Smooth muscle cell (in vitro differentiated cells): ENCODE measurements around the gene PCBP3. TPM values are rescaled to one million over a fixed set of nuclear protein-coding genes. Genes with fewer than 3 reads are reported as not detected.

Experiments
- DNase-seq: peaks from one replicate; lab custom pipeline; 2025; ENCODE audit not compliant: unreplicated experiment; lab: John Stamatoyannopoulos, UW
- H2AFZ ChIP-seq: fragments of 200-600 bp; sonication (generic); 2 replicates; pipeline ENCODE4 v1.6.0; 2016; ENCODE audit warnings: antibody characterized with exemption, low read depth, mild to moderate bottlenecking
- H3F3A ChIP-seq: fragments of 200-600 bp; sonication (generic); 2 replicates; pipeline ENCODE4 v1.6.0; 2017; ENCODE audit warnings: antibody characterized with exemption, low read depth
- H3K27ac ChIP-seq: fragments of 200-600 bp; sonication (generic); 2 replicates; pipeline ENCODE4 v1.5.1; 2016; ENCODE audit warnings: low read depth, mild to moderate bottlenecking
- H3K27me3 ChIP-seq: fragments of 200-600 bp; sonication (generic); 2 replicates; pipeline ENCODE4 v1.6.1; 2016; ENCODE audit warnings: low read depth, mild to moderate bottlenecking
- H3K36me3 ChIP-seq: fragments of 200-600 bp; sonication (generic); 2 replicates; pipeline ENCODE4 v1.5.1; 2016; ENCODE audit warnings: low read depth
- H3K4me1 ChIP-seq: fragments of 200-600 bp; sonication (generic); 2 replicates; pipeline ENCODE4 v1.5.1; 2016; ENCODE audit warnings: low read depth
- H3K4me2 ChIP-seq: fragments of 200-600 bp; sonication (generic); 2 replicates; pipeline ENCODE4 v1.6.0; 2016; ENCODE audit warnings: mild to moderate bottlenecking
- H3K4me3 ChIP-seq: fragments of 200-600 bp; sonication (generic); 2 replicates; pipeline ENCODE4 v1.5.1; 2016; ENCODE audit warnings: mild to moderate bottlenecking
- H3K79me2 ChIP-seq: fragments of 200-600 bp; sonication (generic); 2 replicates; pipeline ENCODE4 v1.6.0; 2016; ENCODE audit warnings: low read depth, mild to moderate bottlenecking
- H3K9ac ChIP-seq: fragments of 200-600 bp; sonication (generic); 2 replicates; pipeline ENCODE4 v1.6.0; 2016; ENCODE audit warnings: low read depth
- H3K9me3 ChIP-seq: fragments of 200-600 bp; sonication (generic); replicated peaks from 2 replicates; pipeline ENCODE4 v1.5.1; 2016; ENCODE audit warnings: low read depth
- H4K20me1 ChIP-seq: fragments of 200-600 bp; sonication (generic); 2 replicates; pipeline ENCODE4 v1.6.0; 2016; ENCODE audit warnings: low read depth
- WGBS: methylation state at CpG from one replicate; pipeline ENCODE4 v1.1.7; 2016; ENCODE audit warnings: low lambda C conversion rate; 5-methylcytosine and 5-hydroxymethylcytosine counted together
- polyA plus RNA-seq: library from polyadenylated mRNA; unstranded; fragments of >200 nt; fragmentation: Nextera tagmentation; extraction: Ambion mirVana; gene quantifications from 2 replicates; pipeline ENCODE4 v1.2.1, GENCODE V29; 2016
- total RNA-seq: library from RNA; depleted of rRNA; stranded (reverse); fragments of >200 nt; gene quantifications from 2 replicates; pipeline ENCODE4 v1.2.3, GENCODE V29; 2014
- TF ChIP-seq, protein P1 (sequence below): fragments of 200-600 bp; sonication (generic); IDR thresholded peaks from 2 replicates; pipeline ENCODE4 v1.5.1; 2017; ENCODE audit warnings: borderline replicate concordance, mild to moderate bottlenecking, antibody characterized with exemption; ENCODE audit not compliant: insufficient read depth, poor library complexity, severe bottlenecking

Gene PCBP3
- total and polyA plus RNA-seq, 2 experiments from 2014 or later: 8.9 to 23.1 TPM

DNA sequence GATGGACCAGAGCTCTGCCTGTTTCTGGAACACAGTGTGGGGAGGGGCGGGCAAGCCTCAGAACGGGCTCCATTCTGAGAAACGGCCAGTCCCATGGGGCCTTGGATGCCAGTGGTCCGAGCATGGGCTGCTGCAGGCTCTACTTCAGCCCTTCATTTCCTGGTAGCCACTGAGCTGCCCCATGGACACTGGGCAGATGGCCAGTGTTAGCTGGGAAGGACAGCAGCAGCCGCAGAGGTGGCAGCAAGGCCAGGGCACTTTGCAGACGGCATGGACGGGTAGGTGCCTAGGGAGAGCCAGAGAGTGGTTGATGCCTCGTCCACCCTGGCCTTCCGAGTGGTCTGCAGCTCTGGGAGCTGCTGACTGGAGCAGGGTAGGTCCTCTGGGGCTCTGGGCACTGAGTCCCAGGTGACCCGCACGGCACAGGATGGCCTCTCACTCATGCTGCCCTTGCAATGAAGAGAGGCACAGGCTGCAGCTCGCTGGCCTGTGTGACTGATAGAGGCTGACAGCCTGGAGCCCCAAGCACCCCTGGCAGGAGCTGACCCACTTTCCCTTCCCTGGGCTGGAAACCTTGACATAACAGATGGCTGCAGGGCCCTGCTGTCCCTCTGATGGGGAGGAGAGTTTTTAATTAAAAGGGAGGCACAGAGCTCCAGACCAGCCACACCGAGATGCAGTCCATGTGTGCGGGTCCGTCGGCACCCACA lies 250.4 kb downstream of the PCBP3 start:
- no peaks in the 10 kb centered on the region for H3K4me1 ChIP-seq
- H3K36me3 ChIP-seq: no peaks in the 10 kb centered on the region
- H2AFZ ChIP-seq: no peak overlapping the region
- no peaks in the 10 kb centered on the region for H3K9me3 ChIP-seq
- H3F3A ChIP-seq: peaks cover 3% of the 10 kb centered on the region
- H4K20me1 ChIP-seq: peaks cover 6% of the 10 kb centered on the region
- no peaks in the 10 kb centered on the region for H3K27me3 ChIP-seq
- H3K27ac ChIP-seq: peak overlapping the region; percentile 39
- WGBS: 90% methylated on average over 16 of the region's 16 CpGs
- TF ChIP-seq, protein P1, sequence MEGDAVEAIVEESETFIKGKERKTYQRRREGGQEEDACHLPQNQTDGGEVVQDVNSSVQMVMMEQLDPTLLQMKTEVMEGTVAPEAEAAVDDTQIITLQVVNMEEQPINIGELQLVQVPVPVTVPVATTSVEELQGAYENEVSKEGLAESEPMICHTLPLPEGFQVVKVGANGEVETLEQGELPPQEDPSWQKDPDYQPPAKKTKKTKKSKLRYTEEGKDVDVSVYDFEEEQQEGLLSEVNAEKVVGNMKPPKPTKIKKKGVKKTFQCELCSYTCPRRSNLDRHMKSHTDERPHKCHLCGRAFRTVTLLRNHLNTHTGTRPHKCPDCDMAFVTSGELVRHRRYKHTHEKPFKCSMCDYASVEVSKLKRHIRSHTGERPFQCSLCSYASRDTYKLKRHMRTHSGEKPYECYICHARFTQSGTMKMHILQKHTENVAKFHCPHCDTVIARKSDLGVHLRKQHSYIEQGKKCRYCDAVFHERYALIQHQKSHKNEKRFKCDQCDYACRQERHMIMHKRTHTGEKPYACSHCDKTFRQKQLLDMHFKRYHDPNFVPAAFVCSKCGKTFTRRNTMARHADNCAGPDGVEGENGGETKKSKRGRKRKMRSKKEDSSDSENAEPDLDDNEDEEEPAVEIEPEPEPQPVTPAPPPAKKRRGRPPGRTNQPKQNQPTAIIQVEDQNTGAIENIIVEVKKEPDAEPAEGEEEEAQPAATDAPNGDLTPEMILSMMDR: no peak
- peak overlapping the region; percentile 62 for H3K4me2 ChIP-seq
- H3K9ac ChIP-seq: no peak overlapping the region
- H3K4me3 ChIP-seq: no peak overlapping the region
- H3K79me2 ChIP-seq: no peaks in the 10 kb centered on the region
- no peak for DNase-seq

DNA sequence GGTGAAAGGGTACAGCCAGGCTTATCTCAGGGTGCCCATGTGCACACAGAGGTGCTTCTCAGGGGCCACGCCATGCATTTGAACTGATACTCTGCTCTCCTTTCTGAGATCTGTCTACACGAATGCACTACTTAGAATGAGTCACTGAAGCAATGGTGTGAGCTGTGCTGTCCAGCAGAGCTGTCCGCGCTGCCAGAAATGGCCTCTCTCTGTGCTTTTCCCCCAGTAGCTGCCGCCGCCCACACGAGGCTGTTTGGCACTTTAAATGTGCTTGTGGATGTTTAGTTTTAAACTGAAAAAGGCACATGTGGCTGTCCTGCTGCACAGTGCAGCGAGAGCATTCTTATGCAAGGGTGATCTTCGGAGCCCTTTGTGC lies 250.9 kb downstream of the PCBP3 start:
- H3K36me3 ChIP-seq: no peaks in the 10 kb centered on the region
- peak overlapping the region; percentile 62 for H3K4me2 ChIP-seq
- no peak overlapping the region for H3K4me3 ChIP-seq
- TF ChIP-seq, protein P1: no peak
- DNase-seq: peak; percentile 24
- H3K9ac ChIP-seq: no peak overlapping the region
- H4K20me1 ChIP-seq: peaks cover 6% of the 10 kb centered on the region
- H3F3A ChIP-seq: peaks cover 3% of the 10 kb centered on the region
- no peaks in the 10 kb centered on the region for H3K79me2 ChIP-seq
- 21% methylated on average over 9 of the region's 9 CpGs for WGBS
- H3K27me3 ChIP-seq: no peaks in the 10 kb centered on the region
- peak overlapping the region; percentile 39 for H3K27ac ChIP-seq
- no peaks in the 10 kb centered on the region for H3K9me3 ChIP-seq
- no peaks in the 10 kb centered on the region for H3K4me1 ChIP-seq
- H2AFZ ChIP-seq: no peak overlapping the region

DNA sequence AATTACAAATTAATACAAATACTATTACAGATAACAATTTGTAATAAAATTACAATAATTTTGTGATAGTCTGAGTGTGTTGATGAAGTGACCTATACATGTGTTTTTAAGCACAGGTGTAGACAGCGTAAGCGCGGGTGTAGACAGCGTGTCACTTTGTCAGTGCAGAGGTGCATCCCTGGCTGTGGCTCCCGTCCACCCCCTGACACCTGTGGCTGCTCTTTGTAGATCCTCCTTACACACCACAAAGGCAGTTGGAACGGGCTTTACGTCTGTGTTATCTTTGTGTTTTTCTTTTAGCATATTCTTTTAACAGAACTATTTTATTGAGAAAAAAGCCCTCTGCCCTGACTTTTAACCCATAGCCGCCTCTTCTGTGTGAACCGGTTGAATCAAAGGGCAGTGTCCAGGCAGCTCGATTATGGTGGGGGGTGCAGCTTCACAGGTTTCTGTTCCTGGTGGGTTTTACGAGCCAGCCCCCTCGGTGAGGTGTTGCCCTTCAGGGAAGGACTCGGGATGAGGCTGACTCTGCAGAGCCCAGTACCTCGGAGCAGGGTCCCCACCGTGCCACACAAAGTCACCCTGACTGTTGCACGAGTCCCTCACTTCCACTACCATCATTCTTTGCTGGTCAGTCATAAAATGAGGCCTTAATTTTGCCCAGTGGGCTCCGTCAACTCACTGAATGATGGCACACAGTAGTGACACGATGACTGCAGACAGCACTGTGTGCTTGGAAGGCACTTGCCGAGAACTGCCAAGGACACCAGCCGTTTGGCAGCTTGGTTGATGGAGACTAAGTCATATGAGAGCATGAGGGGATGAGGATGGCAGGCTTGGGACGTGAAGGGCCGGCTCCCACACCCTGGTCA lies 251.6 kb downstream of the PCBP3 start:
- no peak overlapping the region for H3K9ac ChIP-seq
- H3K4me2 ChIP-seq: peak overlapping the region; percentile 46
- 92% methylated on average over 22 of the region's 22 CpGs for WGBS

More for the DNA sequence above, 251.6 kb downstream of the PCBP3 start:
- no peak for DNase-seq
- Histone ChIP-seq H3K36me3 (no peaks in the 10 kb centered on the region), H3K79me2 (no peaks in the 10 kb centered on the region), H3K4me3 (no peak overlapping the region), H3K27ac (no peak overlapping the region), H3F3A (peaks cover 3% of the 10 kb centered on the region), H3K27me3 (no peaks in the 10 kb centered on the region), H3K9me3 (no peaks in the 10 kb centered on the region), H3K4me1 (no peaks in the 10 kb centered on the region), H2AFZ (no peak overlapping the region), H4K20me1 (peaks cover 6% of the 10 kb centered on the region)
- TF ChIP-seq, protein P1: no peak
